Activated T-cell treated with anti-CD3 and anti-CD28 coated beads for 48 hours (primary cell): Measurements from ENCODE around the gene TBC1D24.

Source experiments
- DNase-seq: peaks from one replicate; pipeline ENCODE4 v3.0.0-alpha.2; 2020; ENCODE audit warnings: low read depth

Gene TBC1D24

DNA sequence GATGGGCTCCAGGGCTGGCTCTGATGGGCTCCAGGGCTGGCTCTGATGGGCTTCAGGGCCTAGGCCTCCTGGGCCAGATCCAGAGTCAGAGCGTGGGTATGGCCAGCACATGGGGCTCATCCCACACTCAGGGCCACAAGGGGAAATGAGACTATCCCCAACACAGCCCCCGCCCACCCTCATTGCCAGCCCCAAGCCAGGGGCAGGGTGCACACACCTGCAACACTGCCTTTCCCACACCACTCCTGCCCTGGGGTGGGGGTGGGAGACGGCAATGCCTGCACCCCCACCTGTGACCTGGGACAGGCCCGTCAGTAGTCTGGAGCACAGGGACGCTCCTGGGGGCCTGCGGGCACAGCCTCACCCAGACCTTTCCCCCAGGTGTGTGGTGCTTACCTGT, 24.5 kb downstream of the TBC1D24 start:
- DNase-seq, result no peak

- DNase-seq, result no peak
Observed at GRCh38 chr16:2499890-2500429, 25.0 kb downstream of the TBC1D24 start.

GRCh38 chr16:2500430-2500917, 25.5 kb downstream of the TBC1D24 start:
- DNase-seq, result no peak

GRCh38 chr16:2500918-2501750, 26.2 kb downstream of the TBC1D24 start:
- peak; percentile 76 for DNase-seq

GRCh38 chr16:2501946-2502895, 27.3 kb downstream of the TBC1D24 start:
- DNase-seq, result no peak

DNA sequence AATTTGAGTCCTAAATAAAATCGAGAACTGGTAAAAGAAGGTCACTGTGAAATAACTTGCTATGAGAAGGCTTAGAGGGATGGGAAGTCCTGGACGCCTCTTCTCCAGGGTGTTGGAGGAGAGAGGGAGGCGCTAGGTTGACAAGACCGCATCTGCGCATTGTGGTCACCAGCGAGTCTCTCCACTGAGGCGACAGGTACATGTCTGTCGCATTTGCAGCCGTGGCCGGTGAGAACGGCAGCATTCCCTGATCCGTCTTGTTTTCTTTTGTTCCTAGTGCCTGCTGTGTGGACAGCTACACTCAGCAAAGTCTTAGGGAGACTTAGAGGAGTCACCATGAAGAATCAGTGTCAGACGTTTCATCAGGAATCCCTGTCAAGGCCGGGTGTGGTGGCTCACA, 30.8 kb downstream of the TBC1D24 start:
- DNase-seq, result no peak

GRCh38 chr16:2507052-2507659, 32.2 kb downstream of the TBC1D24 start:
- DNase-seq, result no peak

- no peak for DNase-seq
Observed at GRCh38 chr16:2507665-2508064, 32.7 kb downstream of the TBC1D24 start.

DNA sequence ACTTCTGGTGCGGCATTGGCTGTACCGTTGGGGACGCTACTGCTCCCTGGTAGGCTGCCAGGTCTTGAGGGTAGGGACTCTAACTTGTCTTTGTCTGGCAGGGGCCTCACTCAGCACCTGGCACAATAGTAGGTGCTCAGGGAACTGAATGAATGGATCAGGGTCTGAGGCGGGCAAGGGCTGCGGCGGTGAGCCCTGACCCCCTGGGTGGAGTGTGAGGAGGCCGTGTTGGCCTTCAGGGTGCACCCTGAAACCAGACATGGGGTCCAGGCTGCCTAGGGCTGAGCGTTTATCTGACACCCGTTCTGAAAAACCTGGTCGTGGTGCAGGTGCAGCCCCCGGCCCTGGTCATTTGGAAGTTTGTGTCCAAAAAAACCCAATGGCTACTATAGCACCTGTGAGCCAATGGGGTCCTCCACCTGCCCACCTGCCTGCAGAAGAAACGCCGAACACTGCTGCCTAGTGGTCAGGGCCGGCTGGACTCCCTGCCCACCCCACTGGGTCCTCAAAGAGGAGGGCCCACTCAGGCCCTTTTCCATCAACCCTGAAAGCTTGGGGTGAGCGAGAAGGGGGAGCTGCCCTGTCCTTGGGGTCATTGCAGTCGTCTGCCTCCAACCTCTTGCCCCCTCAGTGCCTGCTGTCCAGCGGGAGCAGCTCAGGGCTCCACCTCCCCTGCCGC, 33.9 kb downstream of the TBC1D24 start:
- no peak for DNase-seq

DNA sequence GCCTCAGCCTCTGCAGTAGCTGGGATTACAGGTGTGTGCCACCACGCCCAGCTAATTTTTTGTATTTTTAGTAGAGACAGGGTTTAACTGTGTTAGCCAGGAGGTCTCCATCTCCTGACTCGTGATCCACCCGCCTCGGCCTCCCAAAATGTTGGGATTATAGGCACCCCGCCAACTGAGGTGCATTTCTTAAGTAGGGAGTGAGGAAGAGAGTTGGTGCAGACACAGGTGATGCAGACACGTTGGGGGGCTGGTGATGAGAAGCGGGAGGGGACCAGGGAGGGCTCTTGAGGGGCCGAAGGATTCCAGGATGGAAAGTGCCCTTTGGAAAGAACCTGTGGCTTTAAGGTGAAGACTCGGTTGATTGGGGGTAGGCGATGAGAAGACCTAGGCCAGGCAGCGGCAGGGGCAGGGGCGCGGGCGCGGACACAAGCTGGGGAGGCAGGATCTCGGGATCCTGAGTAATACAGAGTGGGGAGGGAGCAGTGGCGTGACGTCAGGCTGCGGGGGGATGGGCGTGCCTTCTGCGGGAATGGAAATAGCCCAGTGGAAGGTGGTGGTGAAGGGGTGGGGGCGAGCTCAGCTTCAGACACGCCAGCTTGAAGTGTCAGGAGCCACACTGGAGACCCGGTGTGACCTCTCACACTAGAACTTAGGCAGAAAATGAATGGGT, 36.3 kb downstream of the TBC1D24 start:
- DNase-seq, result no peak

DNA sequence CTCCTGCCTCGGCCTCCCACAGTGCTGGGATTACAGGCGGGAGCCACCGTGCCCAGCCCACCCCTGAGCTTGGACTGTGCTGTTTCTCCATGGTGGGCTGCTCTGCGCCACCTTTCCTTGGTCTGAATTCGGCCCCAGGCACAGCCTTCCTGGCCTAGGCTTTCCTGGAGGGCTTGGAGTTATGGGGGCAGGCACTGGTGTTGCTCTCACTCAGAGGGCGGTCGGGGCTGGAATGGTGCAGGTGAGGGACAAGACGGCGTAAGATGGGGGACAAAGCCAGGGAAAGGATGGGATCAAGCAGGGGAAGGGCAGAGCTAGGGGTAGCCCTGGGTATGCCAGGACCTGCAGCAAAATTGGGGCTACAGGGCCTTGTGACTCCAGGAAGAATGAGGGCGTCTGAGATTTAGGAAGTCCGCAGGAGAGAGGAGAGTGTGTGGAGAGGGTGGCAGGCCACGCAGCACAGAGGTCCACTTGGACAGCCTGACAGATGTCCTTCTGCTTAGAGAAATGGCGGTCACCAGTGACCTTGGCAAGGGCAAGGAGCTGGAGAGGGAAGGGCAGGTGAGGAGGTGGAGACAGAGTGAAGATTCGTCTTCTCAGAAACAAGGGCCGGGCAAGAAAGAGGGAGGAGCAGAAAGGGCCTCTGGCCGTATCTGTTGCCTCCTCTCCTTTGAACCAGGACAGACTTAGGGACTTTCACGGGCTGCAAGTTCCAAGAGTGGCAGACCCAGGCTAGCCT, 37.2 kb downstream of the TBC1D24 start:
- DNase-seq, result no peak

- DNase-seq, result no peak
Observed at GRCh38 chr16:2512735-2513404, 37.9 kb downstream of the TBC1D24 start.

- DNase-seq, result peak; percentile 87
Observed at GRCh38 chr16:2513405-2514332, 38.7 kb downstream of the TBC1D24 start, which contains the start of gene ATP6V0C. Gene ATP6V0C, plus strand, starts transcription at chr16:2513952. Its CDS starts 152 bp downstream, at chr16:2514104.

- DNase-seq, result no peak
Observed at GRCh38 chr16:2514333-2515179, 39.6 kb downstream of the TBC1D24 start.

DNA sequence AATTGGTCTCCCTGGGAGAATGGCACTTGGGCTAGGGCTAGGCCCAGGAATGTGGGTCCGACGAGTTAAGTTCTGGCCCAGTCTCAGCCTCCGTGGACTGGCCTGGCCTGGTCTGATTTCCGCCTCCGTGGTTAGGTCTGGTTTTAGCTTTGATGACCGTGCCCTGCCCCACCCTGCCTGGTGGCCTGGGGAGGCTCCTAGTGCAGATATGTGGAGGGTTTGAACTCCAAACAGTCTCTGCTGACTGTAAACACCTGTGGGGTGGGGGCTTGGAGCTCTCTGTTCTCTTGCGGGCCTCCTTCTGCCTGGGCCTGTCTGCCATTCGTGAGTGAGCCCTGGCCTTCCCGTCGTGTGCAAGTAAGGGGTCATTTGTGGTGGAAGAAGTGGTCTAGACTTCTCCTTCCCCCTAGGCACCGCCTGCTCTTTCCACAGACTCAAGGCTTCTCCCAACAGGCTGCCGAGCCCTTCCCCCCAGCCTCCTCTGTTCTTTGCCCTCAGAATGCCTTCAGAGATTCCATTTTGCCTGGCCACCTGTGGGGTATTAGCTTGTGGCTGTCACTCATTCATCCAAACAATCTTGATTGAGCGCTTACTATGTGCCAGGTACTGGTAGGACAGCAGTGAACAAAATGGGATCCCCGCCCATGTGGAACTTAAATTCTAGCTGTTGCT, 40.4 kb downstream of the TBC1D24 start:
- no peak for DNase-seq

GRCh38 chr16:2516391-2517240, 41.7 kb downstream of the TBC1D24 start:
- DNase-seq, result no peak
